NT2/D1 (cell line): ENCODE results near the gene ERI3.

Experiments
- YY1 ChIP-seq: IDR thresholded peaks from 2 replicates; pipeline ENCODE4 v1.6.1; 2011; ENCODE audit not compliant: insufficient read length, insufficient read depth
- ZNF274 ChIP-seq: IDR thresholded peaks from 2 replicates; pipeline ENCODE4 v1.6.1; 2011; ENCODE audit warnings: mild to moderate bottlenecking, low read depth, low read length

DNA sequence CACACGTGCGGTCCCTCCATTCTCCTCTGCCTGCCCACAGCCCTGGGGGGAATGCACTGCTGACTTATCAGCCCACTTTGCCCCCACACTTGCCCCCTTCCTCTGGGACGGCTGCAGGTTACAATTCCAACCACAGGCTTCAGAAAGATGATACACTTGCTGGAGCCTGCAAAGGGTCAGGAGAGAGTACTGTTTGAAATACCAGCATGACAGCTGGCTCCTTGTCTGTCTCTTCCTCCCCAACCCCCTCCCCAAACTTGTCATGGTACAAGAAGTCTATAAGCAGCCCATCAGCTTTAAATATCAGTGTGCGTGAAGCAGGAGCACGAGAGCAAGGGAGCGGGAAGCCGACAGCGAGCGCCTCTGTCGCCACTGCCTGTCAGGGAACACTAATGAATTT is 62.4 kb downstream of the ERI3 start:
- TF ChIP-seq ZNF274 (no peak), YY1 (no peak)
